NCI-H226 (cell line): ENCODE results near the gene STOX1.
"Not testable (repeated sequence)": the region's sequence is repeated elsewhere in the genome, so short reads cannot be mapped to it uniquely, and the experiment has no call there.

Source experiments
- DNase-seq: peaks from one replicate; pipeline ENCODE4 v3.0.0-alpha.2; 2015

STOX1 gene

DNA sequence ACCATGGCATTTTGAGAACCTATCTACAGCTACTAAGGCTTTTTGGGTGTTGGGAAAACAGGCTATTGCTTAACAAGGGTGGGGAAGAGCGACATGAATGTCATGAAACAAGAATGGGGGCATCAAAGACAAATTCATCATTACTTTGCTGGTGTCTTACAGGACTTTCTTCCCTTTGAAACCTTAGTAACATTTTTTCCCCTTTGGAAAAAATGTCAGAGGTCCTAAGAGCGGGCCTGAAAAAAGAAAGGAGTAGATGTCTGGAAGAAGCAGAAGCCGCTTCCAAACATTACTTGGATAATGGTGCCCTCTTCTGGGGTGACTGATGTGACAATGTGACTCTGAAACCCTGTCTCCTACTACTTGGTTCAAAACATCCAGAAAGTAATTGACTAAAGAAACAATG lies 70.0 kb downstream of the STOX1 start:
- DNase-seq, result no peak

DNA sequence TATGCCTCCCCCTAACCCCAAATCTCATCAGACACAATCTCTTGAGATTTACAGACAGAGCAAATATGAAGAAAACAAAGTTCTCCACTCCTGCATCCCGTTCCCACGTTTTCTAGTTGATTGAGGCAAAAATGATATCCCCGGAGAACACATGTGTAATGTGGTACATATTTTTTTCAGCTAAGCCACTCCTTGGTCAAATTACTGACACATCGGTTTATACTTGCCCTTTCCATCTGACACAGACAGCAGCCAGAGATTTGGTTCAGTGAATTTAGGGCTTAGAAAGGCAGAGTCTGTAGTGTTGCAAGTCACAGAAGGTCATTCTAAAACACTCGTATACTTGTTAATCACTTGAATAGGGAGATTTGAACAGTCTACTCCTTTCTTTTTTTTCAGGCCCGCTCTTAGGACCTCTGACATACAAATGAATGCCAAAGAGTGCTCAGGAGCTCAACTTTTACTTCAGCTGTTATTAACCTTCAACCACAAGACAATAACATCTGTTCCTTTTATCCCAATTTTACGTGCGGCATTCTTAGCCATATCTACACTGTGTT lies 71.9 kb downstream of the STOX1 start:
- DNase-seq, result no peak

DNA sequence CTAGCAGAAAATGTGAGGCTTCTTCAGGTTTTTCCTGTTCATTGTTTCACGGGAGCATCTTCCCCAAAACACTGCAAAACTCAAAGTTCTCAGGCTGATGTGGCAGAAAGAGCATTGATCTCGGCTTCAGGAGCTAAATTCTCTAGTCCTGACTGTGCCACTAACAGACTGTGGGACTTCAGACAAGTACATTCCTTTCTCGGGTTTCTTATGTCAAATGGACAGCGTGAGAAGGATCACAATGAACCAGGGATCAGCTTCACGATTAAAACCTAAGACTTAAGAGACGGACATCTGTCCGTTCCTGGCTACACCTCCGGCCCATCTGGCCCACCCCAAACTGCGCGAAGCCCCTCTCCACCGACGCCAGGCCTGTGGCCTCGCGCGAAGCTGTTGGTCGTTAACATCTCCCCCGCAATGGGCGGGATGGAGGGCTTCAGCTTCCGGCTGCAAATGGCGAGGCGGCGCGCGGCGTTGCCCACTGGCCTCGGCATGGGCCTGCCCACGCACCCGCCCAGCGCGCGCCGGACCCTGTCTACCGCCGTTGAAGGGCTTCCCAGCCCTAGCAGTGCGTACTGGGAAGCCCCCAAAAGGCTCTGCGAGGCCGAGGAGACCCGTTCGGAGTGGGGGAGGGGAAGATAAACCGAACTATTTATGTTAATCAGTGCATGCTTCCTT lies 73.2 kb downstream of the STOX1 start:
- DNase-seq, result no peak

DNA sequence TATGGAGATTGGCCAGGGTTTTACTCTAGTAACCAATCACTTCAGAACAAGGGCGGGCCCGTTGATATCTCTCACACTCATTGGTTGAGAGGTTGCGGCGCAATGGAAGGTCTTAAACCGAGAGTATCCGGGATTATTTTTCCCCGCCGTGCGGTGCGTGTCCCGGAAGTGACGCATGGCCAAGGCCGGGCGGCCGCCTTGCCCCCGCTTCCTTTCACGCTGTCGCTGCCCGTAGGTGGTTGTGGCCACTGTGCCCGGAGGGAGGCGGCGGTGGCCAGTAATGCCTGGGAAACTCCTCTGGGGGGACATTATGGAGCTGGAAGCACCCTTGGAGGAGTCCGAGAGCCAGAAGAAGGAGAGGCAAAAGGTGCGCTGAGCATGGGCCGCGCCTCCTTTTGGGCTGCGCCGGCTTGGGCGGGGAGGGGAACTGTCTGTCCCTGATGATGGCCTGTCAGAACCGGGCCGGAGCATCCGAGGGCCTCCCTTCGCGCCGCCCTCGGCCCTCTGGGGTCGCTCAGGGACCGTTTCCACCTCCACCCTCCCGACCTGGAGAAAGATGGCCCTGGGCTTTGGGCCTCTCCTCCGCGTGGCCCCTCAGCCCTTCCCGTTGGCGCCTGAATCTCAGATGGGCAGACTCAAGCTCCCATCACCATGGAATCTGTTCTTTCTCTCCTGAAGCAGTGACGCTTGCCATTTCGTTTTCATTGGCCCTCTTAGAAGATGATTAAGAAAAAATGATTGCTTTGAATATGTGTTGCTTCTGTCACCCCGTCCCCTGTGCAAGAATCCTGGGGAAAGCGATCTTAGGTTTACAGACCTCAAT lies 74.0 kb downstream of the STOX1 start, which contains the start of gene DDX50:
Gene DDX50, plus strand, starts transcription at position 211 of the 823 bp plus-strand sequence. Its CDS starts 70 bp downstream, at position 281.
- DNase-seq, result peak; percentile 98

DNA sequence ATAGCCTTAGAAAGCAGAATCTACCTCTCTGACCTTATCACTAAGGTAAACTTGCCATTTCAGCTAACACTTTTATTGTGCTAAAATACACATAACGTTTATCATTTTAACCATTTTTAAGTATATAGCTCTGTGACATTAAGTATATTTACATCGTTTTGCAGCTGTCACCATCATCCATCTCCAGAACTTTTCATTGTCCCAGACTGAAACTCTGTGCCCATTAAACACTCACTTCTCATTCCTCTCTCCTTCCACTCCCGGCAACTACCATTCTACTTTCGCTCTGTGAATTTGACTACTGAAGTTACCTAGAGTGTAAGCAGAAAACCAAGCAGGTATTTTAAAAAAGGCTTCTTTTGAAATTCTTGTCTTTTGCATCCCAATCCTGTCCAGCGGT lies 75.1 kb downstream of the STOX1 start:
- DNase-seq, result no peak

DNA sequence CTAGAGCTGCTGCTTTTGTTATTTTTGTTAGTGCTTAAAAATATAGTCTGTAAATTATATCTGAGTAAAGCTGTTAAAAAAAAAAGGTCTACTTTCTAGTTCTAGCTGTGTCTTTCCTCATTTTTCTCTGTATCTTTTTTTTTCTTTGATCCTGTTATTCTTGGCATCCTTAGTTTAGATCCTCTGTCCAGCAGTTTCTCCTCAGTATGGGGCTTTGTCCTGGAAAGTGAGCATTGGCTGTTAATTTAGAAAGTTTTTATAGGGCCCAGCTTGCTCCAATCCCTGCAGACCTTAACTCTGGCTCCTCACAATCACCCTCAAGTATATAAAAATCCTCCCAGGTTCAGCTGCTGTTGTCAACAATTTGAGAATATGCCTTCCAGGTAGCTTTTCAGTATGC lies 97.3 kb downstream of the STOX1 start:
- DNase-seq, result no peak

DNA sequence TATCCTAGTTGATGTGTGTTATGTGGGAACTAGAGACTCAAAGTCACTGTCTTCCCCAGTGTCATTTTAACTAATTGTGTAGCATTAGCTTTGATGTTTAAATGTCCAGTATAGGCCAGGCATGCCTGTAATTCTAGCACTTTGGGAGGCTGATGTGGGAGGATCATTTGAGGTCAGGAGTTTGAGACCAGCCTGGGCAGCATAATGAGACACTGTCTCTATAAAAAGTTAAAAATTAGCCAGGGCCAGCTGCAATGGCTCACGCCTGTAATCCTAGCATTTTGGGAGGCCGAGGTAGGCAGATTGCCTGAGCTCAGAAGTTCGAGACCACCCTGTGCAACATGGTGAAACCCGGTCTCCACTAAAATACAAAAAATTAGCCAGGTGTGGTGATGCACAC lies 98.2 kb downstream of the STOX1 start:
- no peak for DNase-seq

DNA sequence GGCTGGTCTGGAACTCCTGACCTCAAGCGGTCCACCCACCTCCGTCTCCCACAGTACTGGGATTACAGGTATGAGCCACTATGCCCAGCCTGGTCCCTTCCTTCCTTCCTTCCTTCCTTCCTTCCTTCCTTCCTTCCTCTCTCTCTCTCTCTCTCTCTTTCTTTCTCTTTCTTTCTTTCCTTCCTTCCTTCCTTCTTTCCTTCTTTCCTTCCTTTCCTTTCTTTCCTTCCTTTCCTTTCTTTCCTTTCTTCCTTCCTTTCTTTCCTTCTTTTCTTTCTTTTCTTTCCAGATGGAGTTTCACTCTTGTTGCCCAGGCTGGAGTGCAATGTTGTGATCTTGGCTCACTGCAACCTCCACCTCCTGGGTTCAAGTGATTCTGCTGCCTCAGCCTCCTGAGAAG lies 101.8 kb downstream of the STOX1 start:
- not testable (repeated sequence) for DNase-seq

DNA sequence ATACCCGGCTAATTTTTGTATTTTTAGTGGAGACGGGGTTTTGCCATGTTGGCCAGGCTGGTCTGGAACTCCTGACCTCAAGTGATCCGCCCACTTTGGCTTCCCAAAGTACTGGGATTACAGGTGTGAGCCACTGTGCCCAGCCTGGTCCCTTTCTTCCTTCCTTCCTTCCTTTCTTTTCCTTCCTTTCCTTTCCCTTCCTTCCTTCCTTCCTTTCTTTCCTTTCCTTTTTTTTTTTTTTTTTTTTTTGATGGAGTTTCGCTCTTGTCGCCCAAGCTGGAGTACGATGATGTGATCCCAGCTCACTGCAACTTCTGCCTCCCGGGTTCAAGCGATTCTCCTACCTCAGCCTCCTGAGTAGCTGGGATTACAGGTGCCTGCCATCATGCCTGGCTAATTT lies 102.6 kb downstream of the STOX1 start:
- not testable (repeated sequence) for DNase-seq

DNA sequence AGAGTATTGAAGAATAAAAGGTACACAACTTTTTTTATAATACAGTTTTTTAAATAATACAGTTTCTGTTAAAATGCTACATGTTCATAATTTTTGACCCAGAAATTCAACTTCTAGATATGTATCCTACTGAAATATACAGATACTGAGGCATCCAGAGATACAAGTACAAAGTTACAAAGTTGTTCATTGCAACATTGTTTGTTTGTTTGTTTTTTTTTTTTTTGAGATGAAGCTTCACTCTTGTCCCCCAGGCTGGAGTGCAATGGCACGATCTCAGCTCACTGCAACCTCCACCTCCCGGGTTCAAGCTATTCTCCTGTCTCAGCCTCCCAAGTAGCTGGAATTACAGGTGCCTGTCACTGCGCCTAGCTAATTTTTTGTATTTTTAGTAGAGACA lies 105.5 kb downstream of the STOX1 start:
- not testable (repeated sequence) for DNase-seq

DNA sequence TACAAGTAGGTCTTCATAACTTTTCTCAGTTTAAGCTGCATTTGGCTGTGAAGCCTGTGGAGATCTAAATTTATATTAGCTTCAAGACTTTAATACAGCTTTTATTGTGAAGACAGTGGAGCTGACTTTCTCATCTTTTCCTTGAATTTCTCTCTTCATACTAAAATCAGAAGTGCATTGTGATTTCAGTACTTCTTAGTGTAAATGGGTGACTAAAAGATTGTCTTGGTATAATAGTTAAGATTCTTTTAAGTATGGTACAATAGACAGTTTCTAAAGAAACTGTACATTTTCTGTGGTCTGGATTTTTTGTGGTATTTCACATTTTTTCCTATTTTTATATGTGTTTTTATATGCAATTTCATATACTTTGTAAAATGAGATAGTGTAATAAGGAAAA lies 107.7 kb downstream of the STOX1 start:
- DNase-seq, result no peak

DNA sequence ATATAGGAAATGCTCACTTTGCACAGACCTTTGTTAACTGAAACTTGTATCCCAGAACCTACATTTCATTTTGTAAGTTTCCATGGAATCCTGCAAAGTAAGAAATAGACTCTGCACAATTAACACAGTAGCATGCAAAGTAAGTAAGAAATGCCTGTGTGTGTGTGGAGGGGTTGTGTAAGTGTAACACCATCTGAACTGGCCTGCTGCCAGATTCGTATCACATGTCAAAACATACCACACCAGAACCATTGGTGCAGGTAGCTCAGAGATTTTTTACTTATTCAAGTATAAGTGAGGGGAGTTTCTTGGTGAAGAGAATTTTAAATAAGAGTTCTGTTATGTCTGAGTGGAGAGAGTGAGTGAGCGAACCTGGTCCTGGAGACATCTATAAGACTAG lies 110.8 kb downstream of the STOX1 start:
- DNase-seq, result no peak

DNA sequence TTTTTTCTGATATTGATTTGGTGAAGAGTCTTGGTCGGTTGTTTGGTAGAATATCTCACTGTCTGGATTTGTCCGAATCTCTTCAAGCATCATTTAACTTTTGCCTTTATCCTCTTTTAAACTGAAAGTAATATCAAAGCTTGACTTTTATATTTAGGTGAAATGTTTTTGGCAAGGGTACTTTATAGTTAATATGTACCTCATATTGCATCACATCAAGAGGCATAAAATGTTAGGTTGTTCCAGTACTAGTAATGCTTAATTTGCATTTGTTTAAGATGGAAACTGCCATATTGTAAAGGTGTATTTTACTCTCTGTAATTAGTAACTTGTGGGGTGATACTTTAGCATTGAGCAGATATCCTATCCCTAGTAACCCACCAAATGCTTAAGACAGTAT lies 111.6 kb downstream of the STOX1 start:
- no peak for DNase-seq

DNA sequence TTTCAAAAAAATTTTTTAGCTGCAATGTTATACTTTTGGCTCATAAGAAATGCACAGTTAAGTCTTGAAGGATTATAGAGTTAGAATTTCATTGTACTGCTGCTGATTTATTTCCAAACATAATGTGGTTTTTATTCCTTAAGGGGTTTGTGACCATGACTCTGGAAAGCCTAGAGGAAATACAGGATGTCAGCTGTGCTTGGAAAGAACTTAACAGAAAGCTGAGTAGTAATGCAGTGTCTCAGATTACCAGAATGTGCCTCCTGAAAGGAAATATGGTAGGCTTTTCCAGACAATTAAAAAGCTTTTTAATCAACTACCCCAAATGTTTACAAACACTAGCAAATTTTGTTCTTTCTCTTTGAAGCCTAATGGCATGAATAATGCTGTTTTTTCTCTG lies 113.6 kb downstream of the STOX1 start:
- not testable (repeated sequence) for DNase-seq
